UCSD-AML1 (cell line): Measurements from ENCODE around the gene CRYGN.

Source experiments
- DNase-seq: peaks from one replicate; lab custom pipeline; 2025; ENCODE audit not compliant: unreplicated experiment; lab: John Stamatoyannopoulos, UW

Gene CRYGN

DNA sequence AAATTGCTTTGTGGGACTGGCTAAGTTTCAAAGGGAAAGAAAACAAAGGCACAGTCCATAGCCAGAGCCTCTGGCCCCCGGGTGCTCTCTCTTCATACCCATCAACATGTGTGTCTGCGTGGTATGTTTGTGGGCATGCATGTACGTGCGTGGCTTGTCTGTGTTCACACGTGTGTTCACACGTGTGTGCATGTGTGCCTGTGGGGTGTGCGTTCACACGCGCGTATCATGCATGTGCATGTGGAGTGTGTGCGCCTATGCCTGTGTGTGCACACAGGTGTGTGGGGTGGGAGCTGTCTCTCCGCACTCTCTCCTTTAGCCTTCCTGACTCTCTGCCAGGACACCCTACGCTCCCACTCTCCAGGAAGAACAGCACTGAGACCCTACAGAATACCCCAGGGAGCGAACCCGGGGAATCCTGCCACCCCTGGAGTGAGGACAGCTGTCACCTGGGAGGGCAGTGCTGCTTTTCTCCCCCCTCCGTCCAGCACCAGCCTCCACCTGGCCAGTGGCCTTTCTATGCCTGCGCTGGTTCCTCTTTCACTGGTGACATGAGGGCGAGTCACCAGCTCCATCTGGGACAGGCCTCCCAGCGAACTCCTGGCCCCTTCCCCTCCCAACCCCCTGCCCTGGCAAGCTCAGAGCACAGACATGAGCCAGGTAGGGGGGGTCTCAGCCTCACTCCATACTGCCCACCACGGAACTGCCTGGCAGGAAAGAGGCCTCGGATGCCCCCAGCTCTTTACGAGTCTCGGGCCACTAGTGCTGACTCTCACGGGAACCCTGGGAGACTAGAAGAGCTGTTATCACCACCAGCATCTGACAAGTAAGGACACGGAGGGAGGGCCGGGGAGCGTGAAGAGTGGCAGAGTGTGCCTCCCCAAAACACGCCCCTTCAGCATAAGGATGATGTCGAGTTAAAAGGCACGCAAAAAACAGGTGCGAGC is 46.6 kb downstream of the CRYGN start:
- no peak for DNase-seq

DNA sequence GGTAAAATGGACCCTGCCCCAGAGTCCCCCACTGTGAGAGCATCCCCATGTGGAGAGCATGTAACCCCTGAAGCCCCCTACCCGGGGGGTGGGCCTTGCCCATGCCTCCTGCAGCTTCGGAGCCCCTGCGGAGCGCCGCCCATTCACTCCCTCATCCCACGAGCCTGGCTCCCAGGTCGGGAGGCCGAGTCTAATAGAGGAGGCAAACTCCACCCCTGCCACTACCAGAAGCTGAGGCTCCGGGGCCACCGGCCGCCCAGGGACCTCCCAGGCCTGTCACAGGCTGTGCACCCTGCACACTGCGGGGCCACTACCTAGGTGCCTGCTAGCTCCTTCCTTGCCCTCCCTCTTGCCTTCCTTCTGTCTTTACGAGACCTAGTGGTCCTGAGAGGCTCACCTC is 47.5 kb downstream of the CRYGN start:
- no peak for DNase-seq

DNA sequence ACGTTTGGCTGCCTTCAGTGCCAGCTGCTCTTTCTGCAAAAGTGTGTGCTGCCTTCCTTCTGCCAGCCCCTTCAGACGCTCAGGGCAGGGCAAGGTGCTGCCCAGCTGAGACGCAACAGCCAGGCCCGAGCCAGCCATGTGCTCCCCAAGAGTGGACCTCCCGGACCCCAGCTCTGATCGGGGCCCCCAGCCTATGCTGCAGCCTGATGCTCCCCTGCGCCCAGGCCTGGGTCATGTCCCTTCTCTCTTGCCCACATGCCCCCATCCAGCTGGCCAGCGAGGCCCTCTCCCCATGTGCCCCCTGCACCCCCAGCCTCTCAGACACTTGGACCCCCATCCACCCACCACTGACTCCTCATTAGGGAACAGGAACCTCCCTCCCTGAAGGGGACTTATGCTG is 47.9 kb downstream of the CRYGN start:
- no peak for DNase-seq

DNA sequence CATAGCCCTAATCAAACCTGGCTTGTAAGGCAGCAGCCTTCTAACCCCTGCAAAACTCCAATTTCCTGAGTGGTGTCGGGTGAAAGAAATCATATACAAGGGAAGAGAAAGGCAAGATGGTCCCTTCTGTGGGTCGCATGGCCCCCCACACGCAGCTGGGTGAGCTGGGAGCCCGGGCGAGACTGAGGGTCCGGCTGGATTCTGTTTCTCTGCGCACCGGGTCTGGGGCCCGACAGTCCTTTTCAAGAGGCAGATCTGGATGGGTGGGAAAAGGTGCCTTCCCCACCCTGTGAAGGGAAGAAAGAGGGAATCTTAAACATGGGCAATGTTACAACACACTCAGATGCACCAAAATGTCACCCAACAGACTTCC is 48.6 kb downstream of the CRYGN start:
- DNase-seq = no peak

DNA sequence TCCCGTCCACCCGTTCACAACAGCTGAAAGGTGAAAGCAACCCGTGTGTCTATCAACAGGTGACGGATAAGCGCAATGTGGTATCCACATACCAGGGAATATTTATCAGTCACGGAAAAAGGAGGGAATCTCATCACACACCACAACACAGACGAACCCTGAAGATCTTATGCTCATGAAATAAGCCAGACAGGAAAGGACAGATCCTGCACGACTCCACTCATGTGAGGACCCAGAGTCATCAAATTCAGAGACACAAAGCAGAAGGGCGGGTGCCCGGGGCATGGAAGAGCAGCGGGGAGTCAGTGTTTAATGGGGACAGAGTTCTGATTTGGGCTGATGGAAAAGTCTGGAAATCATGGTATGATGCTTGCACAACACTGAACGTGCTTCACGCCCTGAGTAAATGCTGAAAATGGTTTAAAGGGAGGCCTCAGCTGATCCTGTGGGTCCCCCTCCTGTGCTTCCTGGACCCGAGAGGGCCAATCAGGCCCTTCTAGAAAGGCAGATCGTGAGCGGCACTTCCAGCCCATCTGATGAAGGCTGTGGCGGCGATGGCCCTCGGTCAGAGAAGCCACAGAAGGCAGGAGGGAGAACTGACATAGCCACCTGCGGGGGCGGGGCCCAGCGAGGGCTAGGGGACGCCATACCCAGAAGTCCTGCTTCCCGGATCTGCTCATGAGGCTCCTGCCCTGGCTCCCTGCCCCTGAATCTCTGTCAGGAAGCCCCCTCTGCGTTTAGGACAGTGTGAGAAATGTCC is 49.2 kb downstream of the CRYGN start:
- DNase-seq = no peak

DNA sequence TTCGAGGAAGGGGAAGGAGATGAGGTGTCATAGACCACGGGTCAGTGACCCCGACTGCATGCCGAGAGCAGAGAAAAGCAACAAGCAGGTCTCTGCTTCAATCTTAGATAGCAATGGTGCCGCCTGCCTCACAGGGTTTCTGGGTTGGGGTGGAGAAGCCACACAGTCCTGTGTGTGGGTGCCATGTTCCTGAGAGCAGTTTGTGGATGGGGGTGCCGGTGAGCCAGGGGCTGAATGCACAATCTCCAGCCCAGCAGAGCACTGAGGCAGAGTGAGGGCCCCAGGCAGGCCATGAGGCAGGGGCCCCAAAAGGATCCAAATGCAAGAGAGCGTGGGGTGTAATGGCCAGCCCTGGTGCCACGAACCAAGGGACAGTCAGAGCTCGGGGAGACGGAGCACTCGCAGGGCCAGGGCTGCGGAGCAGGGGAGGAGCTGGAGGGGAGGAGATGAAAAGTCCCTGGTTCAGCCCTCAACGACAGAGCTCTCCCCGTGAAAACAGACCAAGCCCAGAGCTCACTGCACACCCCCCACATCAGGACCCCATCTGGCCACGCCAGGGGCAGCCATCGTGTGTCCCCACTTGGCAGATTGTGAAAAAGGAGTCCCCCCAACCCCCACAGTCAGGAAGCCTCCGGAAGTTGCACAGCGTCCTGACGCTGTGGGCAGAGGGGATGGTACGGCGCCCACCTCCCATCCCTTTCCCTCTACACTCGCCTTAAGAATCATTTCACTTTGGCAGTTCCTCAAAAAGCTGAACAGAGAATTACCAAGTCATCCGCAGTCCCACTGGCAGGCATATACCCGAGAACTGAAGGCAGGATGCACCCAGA is 50.0 kb downstream of the CRYGN start:
- no peak for DNase-seq

DNA sequence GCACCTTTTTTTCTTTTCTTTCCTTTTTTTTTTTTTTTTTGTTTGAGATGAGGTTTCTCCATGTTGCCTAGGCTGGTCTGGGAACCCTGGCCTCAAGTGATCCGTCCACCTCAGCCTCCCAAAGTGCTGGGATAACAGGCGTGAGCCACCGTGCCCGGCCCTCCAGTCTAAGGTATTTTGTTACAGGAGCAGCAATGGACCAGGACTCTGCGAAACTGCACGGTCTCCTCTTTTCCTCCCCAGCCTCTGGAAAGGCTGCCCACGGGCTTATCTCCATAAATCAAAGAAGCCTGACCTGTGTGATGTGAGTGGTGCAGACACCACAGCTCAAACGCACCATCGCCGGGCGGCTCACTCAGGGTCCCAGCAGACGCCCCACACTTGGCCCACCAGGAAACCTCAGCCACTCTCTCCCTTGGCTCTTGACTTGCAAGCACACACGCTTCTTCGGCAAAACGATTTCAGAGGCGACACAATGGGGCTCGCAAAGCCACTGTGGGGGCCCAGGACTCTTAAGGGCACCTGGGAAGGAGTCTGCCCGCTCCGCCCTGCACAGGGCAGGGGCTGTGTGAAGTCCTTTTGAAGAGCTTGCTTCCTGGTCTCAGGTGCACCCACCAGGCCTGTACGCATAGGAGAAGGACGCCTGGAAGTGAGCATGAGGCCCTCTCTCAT is 50.7 kb downstream of the CRYGN start:
- DNase-seq = no peak

DNA sequence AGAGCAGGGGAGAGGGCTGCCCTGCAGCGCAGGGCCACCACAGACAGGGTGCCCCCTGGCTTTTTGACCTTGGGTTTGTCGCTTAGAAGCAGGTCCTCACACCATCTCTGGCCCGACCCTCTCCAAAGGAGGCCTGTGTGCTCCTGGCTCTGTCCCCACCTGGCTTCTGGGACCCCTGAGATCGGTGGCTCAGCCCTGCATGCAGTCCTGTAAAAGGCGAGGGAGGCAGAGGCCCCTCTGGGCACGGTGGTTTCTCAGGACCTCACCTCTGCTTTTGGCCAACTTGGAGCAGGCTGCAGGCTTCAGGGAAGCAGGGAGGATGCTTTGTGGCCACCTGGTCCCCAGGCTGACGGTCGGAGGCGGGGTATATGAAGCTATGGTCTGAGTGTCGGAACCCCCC is 51.5 kb downstream of the CRYGN start:
- DNase-seq = no peak

DNA sequence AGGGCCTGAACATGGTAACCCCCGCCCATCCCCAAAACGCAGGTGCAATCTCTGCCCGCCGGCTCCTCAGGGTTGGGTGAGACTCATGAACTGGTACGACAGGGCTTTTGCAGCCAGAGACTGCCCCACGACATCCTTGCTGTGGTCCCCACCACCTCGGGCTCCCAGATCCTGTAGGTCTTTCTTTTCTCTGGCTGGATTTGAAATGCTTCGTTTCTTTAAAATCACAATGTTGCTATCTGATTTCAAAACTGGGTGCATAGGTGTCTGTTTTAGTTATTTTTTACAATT is 52.0 kb downstream of the CRYGN start:
- no peak for DNase-seq

DNA sequence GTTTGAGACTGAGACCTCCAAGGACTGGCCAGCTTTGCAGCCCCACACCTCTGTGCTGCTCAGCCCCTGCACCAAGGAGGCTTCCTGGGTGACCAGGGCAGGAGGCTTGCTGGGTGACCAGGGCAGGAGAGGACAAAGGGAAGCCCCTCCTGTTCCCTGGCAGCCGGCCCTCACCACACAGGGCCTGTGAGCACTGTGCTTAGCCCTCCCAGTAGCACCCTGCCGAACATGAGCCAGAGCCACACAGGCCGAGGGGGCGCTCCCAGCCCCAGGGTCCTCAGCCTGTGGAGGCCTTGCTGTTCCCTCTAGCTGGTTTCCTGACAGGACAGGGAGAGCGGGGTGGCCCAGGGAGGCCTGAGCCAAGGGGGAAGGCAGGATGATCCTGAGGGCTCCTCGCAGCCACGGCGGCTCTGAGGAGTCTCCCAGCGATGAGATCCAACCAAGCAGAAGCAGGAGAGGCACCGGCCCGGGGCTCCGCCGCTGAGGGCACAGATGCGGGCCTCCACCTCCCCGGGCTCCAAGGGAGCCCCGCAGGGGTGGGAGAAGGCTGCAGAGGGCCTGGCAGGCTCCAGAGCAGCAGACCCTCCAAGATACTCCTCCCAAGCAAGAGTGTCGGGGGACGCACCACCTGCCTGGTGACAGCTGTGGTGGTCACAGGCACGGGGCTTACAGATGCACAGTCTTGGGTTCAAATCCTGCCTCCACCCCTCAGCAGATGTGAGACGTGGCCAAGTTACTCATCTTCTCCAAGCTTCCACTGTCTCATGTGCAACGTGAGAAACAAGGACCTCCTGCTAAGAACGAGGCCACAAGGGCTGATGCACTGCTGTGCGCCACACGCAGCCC is 52.6 kb downstream of the CRYGN start:
- DNase-seq = no peak

DNA sequence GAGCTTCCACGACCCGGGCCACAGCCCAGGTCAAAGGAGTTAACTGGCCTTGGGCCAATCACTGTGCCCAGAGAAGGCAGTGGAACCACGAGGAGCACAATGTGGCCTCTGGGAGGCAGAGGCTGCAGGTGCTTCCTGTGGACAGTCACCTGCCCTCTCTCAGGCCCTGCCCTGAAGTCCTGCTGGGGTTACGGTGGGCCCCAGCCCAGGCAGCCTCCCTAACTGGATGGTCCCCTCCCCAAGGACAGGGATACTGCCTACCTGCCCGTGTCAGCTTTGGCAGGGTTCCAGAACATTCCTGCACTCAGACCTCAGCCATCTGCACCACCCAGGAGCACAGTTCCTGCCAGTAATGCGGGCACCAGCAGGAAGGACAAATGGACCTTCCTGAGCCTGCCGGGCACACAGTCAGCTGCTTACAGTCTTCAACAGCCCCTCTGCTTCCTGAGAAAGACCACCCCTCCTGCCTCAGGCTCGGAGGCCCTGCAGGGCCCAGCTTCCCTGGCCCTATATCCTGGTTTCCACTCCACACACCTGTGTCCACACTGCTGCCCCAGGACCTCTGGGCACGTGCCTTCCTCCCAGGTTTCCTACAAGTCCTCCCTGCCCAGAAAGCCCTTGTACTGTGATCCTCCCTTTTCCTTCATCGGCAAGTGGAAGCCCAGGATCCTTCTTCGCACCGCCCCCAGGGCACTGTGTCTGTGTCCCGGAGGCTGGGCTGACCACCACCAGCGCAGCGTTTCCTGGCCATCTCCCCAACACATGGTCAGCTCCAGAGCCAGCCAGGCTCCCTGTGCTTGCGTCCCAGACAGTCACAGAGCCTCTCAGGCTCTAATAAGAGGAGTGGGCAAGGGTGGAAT is 53.4 kb downstream of the CRYGN start:
- DNase-seq = no peak

DNA sequence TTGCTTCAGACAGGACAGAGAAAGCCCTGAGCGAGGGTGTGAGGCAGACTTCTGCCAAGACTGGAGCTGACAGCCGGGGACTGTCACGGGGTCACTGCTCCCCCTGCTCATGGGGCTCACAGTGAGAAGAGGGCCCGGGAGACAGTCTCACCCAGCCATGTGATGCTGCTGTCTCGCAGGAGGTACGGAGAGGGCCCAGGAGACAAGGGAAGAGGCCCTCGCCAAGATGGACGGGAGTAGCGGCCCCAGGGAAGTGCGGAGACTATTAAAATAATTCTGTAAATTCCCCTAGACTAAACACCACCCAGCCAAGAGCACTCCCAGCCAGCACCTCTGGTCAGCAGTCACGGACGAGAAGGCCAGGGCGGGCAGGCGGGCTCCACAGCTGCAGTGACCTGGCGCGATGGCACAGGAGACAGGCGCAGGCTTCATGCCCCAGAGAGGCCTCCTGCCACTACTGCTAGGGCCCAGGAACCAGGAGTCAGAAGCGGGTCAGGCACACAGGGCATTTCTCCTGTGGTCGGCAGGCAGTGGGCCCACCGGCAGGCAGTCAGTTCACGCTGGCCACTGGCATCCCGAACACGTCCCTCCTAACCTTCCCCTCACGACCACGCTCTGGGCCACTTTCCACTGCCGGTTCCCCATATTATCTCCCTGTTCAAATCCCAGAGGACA is 54.2 kb downstream of the CRYGN start:
- DNase-seq = no peak

DNA sequence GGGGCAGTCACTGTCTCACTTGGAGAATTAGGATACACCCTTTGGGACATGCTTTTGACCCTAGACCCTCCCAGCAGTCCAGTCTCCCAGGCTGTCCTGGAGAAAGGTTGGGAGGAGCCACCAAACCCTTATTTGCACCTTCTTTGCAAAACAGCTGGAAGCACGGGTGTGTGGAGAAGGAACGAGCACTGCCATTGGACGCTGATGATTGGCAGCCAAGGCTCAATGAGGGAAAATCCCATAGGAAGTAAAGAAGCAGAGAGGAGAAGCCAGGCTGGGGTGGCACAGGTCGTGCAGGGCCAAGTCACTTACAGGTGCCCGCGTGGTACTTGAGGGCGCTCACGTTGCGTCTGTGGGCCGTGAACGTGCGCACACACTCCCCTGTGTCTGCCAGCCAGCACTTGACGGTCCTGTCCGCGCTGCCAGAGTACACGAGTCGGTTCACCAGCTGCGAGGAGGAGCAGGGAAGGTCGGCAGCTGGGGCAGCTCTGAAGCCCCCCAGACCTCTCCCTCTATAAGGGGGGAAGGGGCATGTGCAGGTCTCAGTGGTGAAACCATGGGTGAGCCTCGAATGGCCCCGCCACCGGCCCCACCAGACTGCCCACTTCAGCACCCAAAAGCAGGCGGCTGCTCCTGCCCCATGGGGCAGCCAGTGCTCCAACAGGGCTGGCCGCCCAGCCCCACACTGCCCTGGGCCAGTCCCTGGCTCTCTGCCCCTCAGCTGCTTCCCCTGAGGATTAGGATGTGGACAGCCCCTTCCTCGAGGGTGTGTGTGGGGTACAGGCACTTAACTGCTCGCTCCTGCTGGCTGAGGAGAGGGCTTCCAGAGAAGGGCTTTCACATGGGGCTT is 54.9 kb downstream of the CRYGN start:
- no peak for DNase-seq

DNA sequence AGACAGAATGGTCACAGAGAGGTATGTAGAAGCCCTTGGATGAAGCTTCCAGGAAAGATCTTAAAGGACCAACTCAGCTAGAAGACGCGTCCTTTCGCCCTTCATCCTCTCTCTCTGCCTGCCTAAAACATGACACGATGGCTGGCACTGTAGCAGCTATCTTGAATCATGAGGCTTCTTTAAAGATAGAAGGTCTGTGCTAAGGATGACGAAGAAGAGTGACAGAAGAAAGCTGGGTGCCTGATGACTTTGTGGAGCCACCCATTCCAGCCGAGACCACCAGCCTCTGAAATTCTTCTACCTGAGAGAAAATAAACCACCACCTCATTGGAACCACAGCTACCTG is 55.6 kb downstream of the CRYGN start:
- DNase-seq = no peak

DNA sequence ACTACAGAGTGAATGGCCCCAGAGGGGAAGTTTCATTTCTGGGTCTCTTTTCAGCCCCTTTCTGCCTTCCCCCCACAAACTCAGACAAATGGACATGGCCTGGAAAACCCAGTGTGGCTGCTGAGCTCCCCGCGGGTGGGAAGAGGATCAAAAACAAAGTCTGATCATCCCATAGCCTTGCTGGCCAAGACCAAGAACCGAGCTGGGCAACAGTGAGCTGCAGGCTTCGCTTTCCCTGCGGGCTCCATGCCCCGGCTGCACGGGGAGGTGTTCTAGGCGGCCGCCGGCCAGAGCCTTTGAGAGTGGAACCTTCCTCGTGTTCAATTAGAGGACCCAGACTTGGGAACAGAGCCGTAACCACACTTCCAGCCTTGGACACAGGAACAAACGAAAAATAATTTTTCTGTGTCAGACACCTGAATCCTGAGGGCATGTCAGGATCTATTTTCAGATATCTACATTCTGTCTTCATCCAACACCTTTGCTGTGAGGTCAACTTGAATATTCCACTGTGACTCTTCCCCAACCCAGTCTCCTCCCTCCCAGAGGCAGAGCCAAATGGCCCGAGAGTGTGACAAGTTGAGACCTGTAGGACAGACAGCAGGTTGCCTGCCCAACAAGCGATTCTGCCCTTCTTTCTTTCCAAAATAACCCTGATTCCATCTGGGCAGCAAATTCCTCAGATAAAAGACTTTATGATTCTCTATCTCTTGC is 56.1 kb downstream of the CRYGN start:
- DNase-seq = no peak

DNA sequence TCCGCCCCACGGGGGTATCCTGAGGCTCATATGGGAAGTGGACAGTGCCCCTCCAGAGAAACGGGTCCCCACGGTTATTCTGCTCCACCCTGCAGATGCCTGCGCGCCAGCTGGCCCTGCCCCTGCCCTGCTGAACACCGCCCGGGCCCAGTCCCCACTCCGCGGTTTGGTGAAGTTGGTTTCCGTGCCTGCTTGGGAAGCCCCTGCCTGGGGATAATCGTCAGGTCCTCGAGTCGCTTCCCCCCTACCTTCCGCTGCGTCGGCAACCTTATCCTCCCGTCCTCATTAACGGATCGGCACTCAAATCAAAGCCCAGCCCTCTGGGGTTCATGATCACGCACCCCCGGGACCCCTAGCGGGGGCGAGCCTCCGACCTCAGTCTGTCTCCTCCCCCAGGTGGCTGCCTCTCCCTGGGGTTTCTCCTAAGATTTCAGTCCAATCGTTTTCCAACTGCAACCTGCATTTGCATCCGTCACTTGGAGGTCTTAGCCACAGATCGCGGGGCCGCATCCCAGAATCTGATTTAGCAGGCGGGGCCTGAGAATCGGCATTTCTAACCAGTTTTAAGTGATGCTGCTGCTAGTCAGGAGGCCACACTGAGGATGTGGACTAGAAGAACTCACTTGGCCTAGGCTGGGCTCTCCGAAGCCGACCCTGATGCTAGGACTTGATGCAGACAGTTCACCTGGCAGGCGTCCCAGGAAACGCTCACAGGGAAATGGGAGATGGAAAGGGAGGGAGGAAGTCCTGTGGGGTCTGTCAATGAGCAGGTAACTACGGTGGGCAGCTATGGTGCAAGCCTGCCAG is 57.7 kb downstream of the CRYGN start:
- DNase-seq = no peak
